Cerebellar nuclear complex (tissue), 1 donor: ENCODE results near the gene CAMSAP1.
"Not testable (repeated sequence)": the region's sequence is repeated elsewhere in the genome, so short reads cannot be mapped to it uniquely, and the experiment has no call there.

Source experiments
- DNase-seq, 2 experiments: peaks; one replicate each; lab custom pipeline; 2025; lab: John Stamatoyannopoulos, UW

The CAMSAP1 gene

GRCh38 chr9:135898634-135899407 is 8.5 kb downstream of the CAMSAP1 start:
- DNase-seq = no peak

- DNase-seq = no peak
Observed at GRCh38 chr9:135896626-135897025, 10.7 kb downstream of the CAMSAP1 start.

GRCh38 chr9:135896205-135896604 is 11.1 kb downstream of the CAMSAP1 start:
- no peak for DNase-seq

GRCh38 chr9:135895202-135895848 is 12.0 kb downstream of the CAMSAP1 start:
- no peak for DNase-seq

- DNase-seq = no peak
Observed at GRCh38 chr9:135893104-135893503, 14.2 kb downstream of the CAMSAP1 start.

GRCh38 chr9:135892327-135892726 is 15.0 kb downstream of the CAMSAP1 start:
- not testable (repeated sequence) for DNase-seq

- no peak for DNase-seq
Observed at GRCh38 chr9:135891027-135891631, 16.2 kb downstream of the CAMSAP1 start.

- no peak for DNase-seq
Observed at GRCh38 chr9:135890190-135891026, 16.9 kb downstream of the CAMSAP1 start.

GRCh38 chr9:135889564-135890189 is 17.7 kb downstream of the CAMSAP1 start:
- no peak for DNase-seq

GRCh38 chr9:135888766-135889394 is 18.5 kb downstream of the CAMSAP1 start:
- DNase-seq = no peak

GRCh38 chr9:135888126-135888765 is 19.1 kb downstream of the CAMSAP1 start:
- peak in 1 of 2 experiments; percentile 49 for DNase-seq

GRCh38 chr9:135887585-135888050 is 19.7 kb downstream of the CAMSAP1 start:
- no peak for DNase-seq

GRCh38 chr9:135887021-135887507 is 20.3 kb downstream of the CAMSAP1 start:
- no peak for DNase-seq

- no peak for DNase-seq
Observed at GRCh38 chr9:135886147-135886981, 21.0 kb downstream of the CAMSAP1 start.

- DNase-seq = no peak
Observed at GRCh38 chr9:135885100-135885853, 22.1 kb downstream of the CAMSAP1 start.

- no peak for DNase-seq
Observed at GRCh38 chr9:135884328-135885035, 22.9 kb downstream of the CAMSAP1 start.

- no peak for DNase-seq
Observed at GRCh38 chr9:135883410-135884089, 23.8 kb downstream of the CAMSAP1 start.
